Liver (tissue), 9 donors: ENCODE results near the gene GRIN2A. TPM values are rescaled to one million over a fixed set of nuclear protein-coding genes. Genes with fewer than 3 reads are reported as not detected.

Source experiments
- DNase-seq: peaks from one replicate; pipeline ENCODE4 v3.0.0-alpha.2; 2017; ENCODE audit warnings: low spot score
- H3K27ac ChIP-seq, 2 donors: one replicate each; pipeline ENCODE4 v1.7.0; 2013; ENCODE audit warnings: inconsistent platforms in 2 of 2, low read length in 2 of 2, control low read depth in 1 of 2, low read depth in 1 of 2, mild to moderate bottlenecking in 1 of 2
- H3K27me3 ChIP-seq, 4 donors: one replicate each; pipeline versions ENCODE4 v1.6.1 to v1.7.0; 2013; ENCODE audit warnings: low read length in 3 of 4, inconsistent platforms in 1 of 4, mild to moderate bottlenecking in 1 of 4, moderate library complexity in 1 of 4; ENCODE audit not compliant: control insufficient read depth in 4 of 4, insufficient read depth in 4 of 4
- H3K36me3 ChIP-seq, 4 donors: one replicate each; pipeline versions ENCODE4 v1.6.1 to v1.7.0; 2013; ENCODE audit warnings: low read length in 3 of 4, mild to moderate bottlenecking in 3 of 4, low read depth in 1 of 4, moderate library complexity in 1 of 4; ENCODE audit not compliant: control insufficient read depth in 4 of 4, insufficient read depth in 3 of 4
- H3K4me1 ChIP-seq, 4 donors: one replicate each; pipeline versions ENCODE4 v1.6.1 to v1.7.0; 2013; ENCODE audit warnings: low read length in 3 of 4, mild to moderate bottlenecking in 3 of 4, moderate library complexity in 1 of 4; ENCODE audit not compliant: control insufficient read depth in 4 of 4, insufficient read depth in 4 of 4
- H3K4me3 ChIP-seq, 3 donors: one replicate each; pipeline versions ENCODE4 v1.6.1 to v1.7.0; 2013; ENCODE audit warnings: low read length in 3 of 3, control low read depth in 1 of 3, low read depth in 1 of 3, mild to moderate bottlenecking in 1 of 3
- H3K9ac ChIP-seq, 2 donors: one replicate each; pipeline ENCODE4 v1.7.0; 2013; ENCODE audit warnings: low read length in 2 of 2, mild to moderate bottlenecking in 2 of 2, moderate library complexity in 2 of 2, control low read depth in 1 of 2, low read depth in 1 of 2
- H3K9me3 ChIP-seq, 4 donors: one replicate each; pipeline versions ENCODE4 v1.6.1 to v1.7.0; 2013; ENCODE audit warnings: low read length in 3 of 4; ENCODE audit not compliant: control insufficient read depth in 4 of 4
- CTCF ChIP-seq: fragments of 150-350 bp; IDR thresholded peaks from 2 replicates; pipeline ENCODE4 v1.5.1; 2017; ENCODE audit warnings: improper control_type of control experiment, low read depth, low read length; ENCODE audit not compliant: missing input control
- EGR1 ChIP-seq, 2 donors: IDR thresholded peaks; 2 replicates each; pipeline ENCODE4 v1.6.1; 2016 to 2018; ENCODE audit warnings: antibody characterized with exemption in 2 of 2, low read depth in 2 of 2
- FOXA1 ChIP-seq: IDR thresholded peaks from 2 replicates; pipeline ENCODE4 v1.6.1; 2016; ENCODE audit warnings: antibody characterized with exemption
- FOXA2 ChIP-seq: IDR thresholded peaks from 2 replicates; pipeline ENCODE4 v1.6.1; 2016; ENCODE audit warnings: antibody characterized with exemption
- HNF4A ChIP-seq, 2 donors: conservative IDR thresholded peaks; 2 replicates each; pipeline ENCODE4 v1.6.1; 2016; ENCODE audit warnings: antibody characterized with exemption in 2 of 2, mild to moderate bottlenecking in 2 of 2
- MAX ChIP-seq: IDR thresholded peaks from 2 replicates; pipeline ENCODE4 v1.6.1; 2016; ENCODE audit warnings: antibody characterized with exemption
- NR2F2 ChIP-seq: IDR thresholded peaks from 2 replicates; pipeline ENCODE4 v1.6.1; 2016; ENCODE audit warnings: antibody characterized with exemption
- RAD21 ChIP-seq, 2 donors: IDR thresholded peaks; 2 replicates each; pipeline ENCODE4 v1.6.1; 2016; ENCODE audit warnings: antibody characterized with exemption in 2 of 2, mild to moderate bottlenecking in 2 of 2
- SP1 ChIP-seq: IDR thresholded peaks from 2 replicates; pipeline ENCODE4 v1.6.1; 2018; ENCODE audit warnings: antibody characterized with exemption, mild to moderate bottlenecking
- TAF1 ChIP-seq: conservative IDR thresholded peaks from 2 replicates; pipeline ENCODE4 v1.6.1; 2016; ENCODE audit warnings: antibody characterized with exemption, mild to moderate bottlenecking
- YY1 ChIP-seq: IDR thresholded peaks from 2 replicates; pipeline ENCODE4 v1.6.1; 2016; ENCODE audit warnings: antibody characterized with exemption, mild to moderate bottlenecking
- WGBS: extraction: QIAGEN DNeasy Blood & Tissue Kit; methylation state at CpG from one replicate; pipeline ENCODE4 v1.1.7; 2013; 5-methylcytosine and 5-hydroxymethylcytosine counted together
- polyA plus RNA-seq, 2 donors: library from polyadenylated mRNA; stranded (reverse) in 1 of 2; unstranded in 1 of 2; fragments of 200-250 nt in 1 of 2; fragments of >200 nt in 1 of 2; fragmentation: Nextera tagmentation in 1 of 2; extraction: Ambion mirVana in 1 of 2; gene quantifications; one replicate each; pipeline versions ENCODE4 v1.2.1 to v1.2.3, GENCODE V29; 2013 to 2015
- total RNA-seq, 2 donors: library from RNA; depleted of rRNA; stranded (reverse); fragments of >200 nt; gene quantifications; one replicate each; pipeline ENCODE4 v1.2.3, GENCODE V29; 2014
- TF ChIP-seq, protein P1 (sequence below): IDR thresholded peaks from 2 replicates; pipeline ENCODE4 v1.6.1; 2016; ENCODE audit warnings: antibody characterized with exemption, mild to moderate bottlenecking
- donor health status: healthy.
- donor health status: healthy.
- donor health status: healthy.
- donor health status: healthy.
- donor health status: healthy.

The GRIN2A gene
- total and polyA plus RNA-seq, 4 donors, result under 0.01 to 0.08 (median 0.07) TPM; not detected in 1

GRCh38 chr16:9713156-9713555 is 469.1 kb downstream of the GRIN2A start:
- Histone ChIP-seq H3K9me3 (no peaks in the 10 kb centered on the region), H3K36me3 (no peaks in the 10 kb centered on the region), H3K9ac (no peak overlapping the region), H3K27me3 (no peaks in the 10 kb centered on the region), H3K4me3 (no peak overlapping the region), H3K27ac (no peak overlapping the region), H3K4me1 (no peaks in the 10 kb centered on the region)
- no peak for DNase-seq
- TF ChIP-seq CTCF, result no peak
- TF ChIP-seq, protein P1, sequence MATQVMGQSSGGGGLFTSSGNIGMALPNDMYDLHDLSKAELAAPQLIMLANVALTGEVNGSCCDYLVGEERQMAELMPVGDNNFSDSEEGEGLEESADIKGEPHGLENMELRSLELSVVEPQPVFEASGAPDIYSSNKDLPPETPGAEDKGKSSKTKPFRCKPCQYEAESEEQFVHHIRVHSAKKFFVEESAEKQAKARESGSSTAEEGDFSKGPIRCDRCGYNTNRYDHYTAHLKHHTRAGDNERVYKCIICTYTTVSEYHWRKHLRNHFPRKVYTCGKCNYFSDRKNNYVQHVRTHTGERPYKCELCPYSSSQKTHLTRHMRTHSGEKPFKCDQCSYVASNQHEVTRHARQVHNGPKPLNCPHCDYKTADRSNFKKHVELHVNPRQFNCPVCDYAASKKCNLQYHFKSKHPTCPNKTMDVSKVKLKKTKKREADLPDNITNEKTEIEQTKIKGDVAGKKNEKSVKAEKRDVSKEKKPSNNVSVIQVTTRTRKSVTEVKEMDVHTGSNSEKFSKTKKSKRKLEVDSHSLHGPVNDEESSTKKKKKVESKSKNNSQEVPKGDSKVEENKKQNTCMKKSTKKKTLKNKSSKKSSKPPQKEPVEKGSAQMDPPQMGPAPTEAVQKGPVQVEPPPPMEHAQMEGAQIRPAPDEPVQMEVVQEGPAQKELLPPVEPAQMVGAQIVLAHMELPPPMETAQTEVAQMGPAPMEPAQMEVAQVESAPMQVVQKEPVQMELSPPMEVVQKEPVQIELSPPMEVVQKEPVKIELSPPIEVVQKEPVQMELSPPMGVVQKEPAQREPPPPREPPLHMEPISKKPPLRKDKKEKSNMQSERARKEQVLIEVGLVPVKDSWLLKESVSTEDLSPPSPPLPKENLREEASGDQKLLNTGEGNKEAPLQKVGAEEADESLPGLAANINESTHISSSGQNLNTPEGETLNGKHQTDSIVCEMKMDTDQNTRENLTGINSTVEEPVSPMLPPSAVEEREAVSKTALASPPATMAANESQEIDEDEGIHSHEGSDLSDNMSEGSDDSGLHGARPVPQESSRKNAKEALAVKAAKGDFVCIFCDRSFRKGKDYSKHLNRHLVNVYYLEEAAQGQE, result no peak
- TF ChIP-seq TAF1, result no peak
- TF ChIP-seq FOXA1, result no peak
- TF ChIP-seq SP1, result no peak
- TF ChIP-seq YY1, result no peak
- TF ChIP-seq FOXA2, result no peak
- TF ChIP-seq MAX, result no peak
- no peak for TF ChIP-seq NR2F2
- no peak for TF ChIP-seq RAD21 (IDR thresholded peaks at IDR 0.05)
- 41% methylated on average over 1 of the region's 1 CpG for WGBS

DNA sequence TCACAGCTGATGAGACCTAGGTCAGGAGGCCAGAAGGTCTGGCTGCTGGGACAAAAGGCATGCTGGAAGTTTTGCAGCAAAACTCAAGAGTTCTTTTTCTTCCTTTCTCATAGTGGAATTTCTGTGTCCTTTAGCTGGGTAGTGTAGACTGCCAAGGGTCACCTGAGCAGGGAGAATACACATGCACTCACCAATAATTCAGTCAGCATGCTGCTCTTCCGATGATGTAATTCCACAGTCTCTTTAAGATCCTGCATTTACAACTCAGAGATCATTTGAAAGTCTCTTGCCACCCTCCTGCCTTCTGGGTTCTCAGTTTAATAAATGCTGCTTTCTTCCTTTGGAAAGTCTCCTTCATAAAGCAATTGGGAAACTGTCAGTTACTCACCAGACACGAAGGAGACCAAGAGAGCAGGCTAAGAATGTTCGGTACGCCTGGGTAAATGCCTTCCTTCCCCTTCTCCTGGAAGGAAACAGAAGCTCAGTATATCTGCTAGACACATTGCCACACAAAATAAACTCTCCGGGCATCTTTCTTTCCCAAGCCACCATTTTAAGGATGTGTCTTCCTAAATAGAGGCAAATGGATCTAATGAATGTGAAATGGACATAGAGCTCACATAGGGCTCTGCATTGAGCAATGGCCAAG is 473.1 kb downstream of the GRIN2A start:
- 55% methylated on average over 5 of the region's 5 CpGs for WGBS

More for the DNA sequence above, 473.1 kb downstream of the GRIN2A start:
- no peak for DNase-seq
- H3K9ac ChIP-seq, result no peak overlapping the region
- H3K4me1 ChIP-seq, result no peaks in the 10 kb centered on the region
- no peaks in the 10 kb centered on the region for H3K36me3 ChIP-seq
- no peak overlapping the region for H3K4me3 ChIP-seq
- no peak overlapping the region for H3K27ac ChIP-seq
- H3K9me3 ChIP-seq, result no peaks in the 10 kb centered on the region
- H3K27me3 ChIP-seq, result no peaks in the 10 kb centered on the region
- TF ChIP-seq, protein P1, result no peak
- TF ChIP-seq EGR1 (IDR thresholded peaks at IDR 0.05; ENCODE audit: low read depth in 2 of 2) (no peak), CTCF (no peak), YY1 (no peak), HNF4A (conservative IDR thresholded peaks at IDR 0.05) (no peak), TAF1 (no peak)
